Stimulated activated CD4-positive, alpha-beta T cell treated with anti-CD3 and anti-CD28 coated beads, Interleukin-4, amount 100 ng/mL, for 1 hour (primary cell): ENCODE data around the gene CABCOCO1.

Experiments
- DNase-seq: peaks from one replicate; pipeline ENCODE4 v3.0.0-alpha.2; 2020

CABCOCO1 gene

DNA sequence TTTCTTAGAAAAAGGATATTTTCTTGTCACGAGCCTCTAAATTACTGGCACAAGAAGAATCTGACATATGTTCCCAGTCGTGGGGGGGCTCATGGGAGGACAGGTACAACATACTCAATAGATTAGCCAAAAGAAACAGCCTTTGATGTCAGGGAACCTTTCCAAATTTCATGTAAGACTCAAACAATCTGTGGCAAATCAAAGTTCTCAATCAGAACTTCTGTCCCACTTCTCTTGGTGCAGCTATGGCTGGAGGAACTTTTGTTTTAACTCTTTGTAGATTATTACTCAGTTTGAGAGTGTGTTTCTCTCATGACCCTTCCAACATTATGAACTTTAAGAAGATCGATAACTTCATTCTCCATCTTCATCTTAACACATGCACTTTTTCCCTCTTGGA, 124.4 kb downstream of the CABCOCO1 start:
- no peak for DNase-seq

DNA sequence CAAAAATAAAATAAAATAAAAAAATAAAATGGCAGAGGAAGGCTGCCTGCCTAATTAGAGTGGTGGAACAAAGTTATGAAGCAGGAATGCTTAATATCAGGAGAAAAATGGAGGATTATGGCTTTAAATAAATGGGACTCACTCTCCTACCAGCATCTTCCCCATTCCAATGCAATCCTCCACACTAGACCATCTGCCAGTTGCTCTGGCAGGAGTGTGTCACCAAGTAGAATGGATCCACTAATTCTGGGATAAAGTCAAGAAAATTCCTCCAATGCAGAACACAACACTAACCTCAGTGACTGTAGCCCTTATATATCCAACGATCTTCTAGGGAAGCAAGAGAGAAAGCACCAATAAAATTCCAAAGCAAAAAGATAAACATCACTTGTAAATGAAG, 126.3 kb downstream of the CABCOCO1 start:
- no peak for DNase-seq

DNA sequence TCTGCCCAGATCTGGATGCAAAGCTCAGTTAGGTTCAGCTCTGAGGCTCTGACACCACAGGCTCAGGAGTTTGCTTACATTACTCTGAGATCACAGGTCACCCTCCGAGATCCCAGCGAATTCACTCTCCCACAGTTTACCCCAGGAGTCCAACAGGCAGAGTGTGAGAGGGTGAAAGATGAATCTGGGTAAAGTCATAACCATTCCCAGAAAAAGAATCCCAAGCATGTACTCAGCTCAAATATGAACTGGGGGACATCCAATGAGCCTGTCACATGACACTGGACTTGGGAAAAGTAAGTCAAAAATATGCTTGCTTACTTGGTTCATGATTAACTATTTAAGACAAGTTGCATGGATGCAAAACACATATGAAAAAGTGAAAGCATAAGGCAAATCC, 128.5 kb downstream of the CABCOCO1 start:
- no peak for DNase-seq

DNA sequence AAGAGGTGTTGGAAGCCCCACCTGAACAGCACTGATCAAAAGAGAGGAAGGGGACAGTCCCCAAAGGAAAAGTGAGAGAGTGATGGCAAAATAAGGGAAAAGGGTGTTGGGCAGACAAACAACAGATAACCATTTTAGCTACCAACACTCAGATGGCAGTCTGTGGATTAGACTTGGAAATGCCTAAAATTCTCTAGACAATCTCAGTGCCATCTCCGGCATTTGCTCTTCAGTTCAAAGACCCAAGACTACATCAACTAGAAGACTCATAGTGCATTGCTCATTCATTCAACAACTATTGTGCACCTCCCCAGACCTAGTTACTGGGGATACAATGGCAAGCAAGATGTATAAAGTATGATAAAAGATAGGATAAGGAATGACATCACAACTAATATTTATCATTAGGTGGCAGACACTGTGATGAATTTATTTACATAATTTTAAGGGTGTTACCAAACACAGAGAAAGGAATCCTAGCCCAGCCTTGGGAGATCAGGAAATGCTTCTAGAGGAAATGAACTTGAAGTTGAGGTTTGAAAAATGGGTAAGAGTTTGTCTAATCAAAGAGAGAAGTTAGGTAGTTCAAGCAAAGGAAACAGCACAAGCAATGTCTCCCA, 129.5 kb downstream of the CABCOCO1 start:
- no peak for DNase-seq

DNA sequence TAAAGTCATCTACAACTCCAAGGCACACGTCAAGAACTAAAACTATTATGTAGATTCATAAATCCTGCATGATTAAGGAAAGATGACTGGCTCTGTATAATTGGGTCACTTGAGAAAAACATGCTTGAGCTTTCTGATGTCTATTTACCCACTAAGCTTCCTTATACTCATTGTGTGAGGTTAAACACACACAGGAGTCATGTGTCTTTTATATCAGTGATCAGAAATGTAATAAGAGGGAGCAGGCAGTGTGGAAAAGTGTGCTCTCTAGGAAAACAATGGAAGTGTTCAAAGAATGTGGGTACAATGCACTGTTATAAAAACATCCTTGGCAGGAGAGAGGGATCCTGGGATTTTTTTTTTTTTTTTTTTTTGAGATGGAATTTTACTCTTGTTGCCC, 130.2 kb downstream of the CABCOCO1 start:
- no peak for DNase-seq

DNA sequence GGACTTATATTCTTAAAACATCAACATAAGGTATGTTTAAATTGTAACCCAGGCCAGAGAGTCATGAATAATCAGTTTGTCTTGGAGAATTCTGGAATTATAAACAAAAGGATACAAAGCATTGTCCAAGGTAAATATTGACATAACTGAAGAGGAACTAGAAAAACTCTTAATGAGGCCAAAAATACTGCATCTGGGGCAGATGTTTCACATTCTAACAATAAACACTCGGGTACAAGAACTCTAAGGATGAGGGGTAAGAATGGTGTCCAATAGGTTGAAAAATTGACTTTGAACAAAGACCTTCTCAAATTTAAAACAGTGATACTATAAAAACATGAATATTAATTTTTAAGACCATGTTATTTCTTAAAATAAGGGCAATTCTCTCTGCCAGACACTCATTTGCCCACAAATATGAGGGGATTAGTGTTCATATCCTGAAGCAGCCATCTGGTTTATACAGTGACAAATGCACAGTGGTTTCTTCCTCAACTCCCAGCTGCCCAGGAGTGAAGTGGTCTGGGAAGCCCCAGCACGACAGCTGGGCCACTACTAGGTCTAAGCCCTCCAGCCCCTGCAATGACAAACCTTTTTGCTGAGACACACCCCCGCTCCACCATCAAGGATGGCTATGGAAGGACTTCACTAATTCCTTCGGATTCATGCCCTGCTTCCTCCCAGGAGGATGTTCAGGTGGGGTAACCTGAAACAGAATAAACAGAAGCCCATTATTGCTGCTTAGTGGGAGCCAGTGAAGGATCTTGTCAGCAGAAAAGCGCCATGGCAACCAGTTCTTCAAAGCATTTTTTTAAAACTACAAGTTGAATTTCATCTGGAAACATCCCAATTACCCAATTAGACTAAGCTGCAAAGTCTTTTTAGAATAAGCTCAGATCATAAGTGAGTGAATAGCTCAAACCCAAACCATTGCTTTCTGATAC, 131.3 kb downstream of the CABCOCO1 start:
- no peak for DNase-seq

DNA sequence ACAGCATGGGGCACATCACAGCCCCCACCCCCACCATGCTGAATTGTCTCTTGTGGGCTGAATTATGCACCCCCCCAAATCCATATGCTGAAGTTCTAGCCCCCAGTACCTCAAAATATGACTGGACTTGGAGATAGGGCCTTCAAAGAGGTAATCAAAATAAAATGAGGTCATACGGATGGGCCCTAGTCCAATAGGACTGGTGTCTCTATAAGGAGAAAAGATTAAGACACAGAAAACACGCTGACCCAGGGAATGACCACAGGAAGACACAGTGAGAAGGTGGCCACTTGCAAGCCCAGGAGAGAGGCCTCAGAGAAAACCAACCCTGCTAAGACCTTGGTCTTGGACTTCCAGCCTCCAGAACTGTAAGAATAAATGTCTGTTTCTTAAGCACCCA, 132.4 kb downstream of the CABCOCO1 start:
- no peak for DNase-seq

DNA sequence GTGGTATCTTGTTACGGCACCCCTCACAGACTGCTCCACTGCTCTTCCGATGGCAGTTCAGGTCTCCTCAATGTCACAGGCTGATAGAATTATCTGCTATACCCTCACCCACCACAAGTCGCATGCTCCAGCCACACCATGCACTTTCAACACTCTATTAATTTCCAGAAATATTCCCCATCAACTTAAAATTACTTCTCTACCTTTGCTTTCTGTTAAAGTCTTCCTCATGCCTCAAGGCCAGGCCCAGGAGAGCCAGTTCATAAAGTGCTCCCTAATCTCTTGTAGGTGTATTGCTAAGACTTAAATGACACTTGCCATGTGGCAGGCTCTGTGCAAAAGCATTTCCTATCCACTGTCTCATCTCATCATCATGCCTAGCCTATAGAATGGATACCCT, 132.8 kb downstream of the CABCOCO1 start:
- DNase-seq = no peak

DNA sequence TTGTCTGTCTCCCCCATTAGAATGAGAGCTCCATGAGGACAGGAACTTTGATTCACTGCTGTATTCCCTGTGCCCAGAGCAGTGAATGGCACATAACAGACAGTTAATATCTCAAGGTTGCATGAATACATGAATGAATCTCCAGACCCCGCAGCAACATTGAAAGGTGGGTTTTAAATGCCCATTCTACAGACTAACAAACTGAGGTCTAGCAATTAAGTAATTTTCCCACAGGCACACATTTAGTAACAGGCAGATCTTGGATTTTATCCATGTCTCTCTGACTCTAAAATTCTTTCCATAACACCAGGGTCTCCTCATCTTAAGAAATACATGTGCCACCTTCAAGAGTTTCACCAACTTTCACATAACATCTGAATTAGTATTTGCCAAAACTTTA, 134.1 kb downstream of the CABCOCO1 start:
- no peak for DNase-seq

DNA sequence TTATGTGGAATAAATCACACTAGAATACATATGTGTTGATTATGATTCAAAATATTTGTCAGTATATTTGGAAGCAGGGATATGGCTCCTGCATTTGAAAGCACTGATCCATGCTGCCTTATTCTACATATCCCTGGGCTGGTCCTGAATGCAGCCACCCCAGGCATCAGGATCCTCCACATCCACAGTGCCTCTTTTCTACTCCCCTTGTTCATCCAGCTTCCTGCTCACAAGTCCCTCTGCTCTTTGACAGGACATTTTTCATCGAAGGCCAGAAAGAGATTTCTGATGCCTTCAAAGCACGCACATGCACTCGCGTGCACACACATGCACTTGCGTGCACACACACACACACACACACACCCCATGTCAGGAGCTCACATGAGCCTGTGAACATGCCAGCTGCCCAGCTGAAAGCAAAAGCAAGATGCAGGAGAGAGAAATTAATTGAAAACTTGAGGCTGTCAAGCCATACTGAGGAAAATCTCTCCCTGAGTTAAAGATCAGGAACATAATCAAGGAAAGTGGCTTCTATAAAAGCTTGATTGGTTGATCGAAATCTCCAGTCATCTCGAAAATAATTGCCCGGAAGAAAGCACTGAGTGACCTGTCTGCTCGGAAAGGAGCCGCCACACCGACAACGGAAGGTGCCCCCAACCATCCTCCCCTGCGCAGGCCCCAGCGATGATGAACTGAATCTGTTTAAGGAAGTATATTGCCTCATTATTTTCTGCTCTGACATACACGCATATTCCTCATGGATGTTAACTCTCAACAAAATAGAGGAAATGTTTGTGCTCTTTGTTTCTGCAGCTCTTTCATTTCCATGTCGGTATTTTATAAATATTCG, 134.8 kb downstream of the CABCOCO1 start:
- DNase-seq = no peak

DNA sequence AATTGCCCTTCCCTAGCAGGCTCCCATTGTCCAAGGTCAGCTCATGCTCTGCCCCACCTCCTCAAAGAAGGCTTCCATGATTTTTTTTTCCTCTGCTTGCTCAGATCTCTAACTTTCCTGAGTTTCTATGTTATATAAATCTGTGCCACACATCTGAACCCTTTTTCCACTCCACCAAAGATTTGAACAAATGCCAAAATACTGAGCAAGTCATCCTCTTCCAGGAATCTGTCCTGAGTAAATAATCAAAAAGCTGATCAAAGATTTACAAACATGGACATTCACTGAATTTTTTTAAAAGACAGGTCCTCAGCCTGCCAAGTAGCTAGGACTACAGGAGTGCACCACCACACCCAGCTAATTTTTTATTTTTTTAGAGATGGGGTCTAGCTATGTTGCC, 136.0 kb downstream of the CABCOCO1 start:
- no peak for DNase-seq

DNA sequence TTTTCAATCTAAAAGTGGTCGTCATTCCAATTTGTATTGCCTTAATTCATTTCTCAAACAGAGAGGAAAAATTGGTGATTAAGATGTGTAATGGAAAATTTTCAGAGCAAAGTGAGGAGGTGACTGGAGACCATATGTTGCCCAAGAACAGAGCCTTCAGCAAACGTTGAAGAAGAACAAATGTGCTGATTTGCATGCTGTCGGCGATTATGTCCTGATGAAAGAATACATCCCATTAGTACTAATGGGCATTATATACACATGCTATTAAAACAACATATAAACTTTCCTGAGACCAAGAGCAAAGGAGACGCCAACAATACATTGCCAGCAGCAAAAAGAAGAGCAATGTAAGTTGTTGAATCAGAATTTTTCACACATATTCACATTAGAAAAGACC, 138.8 kb downstream of the CABCOCO1 start:
- no peak for DNase-seq

DNA sequence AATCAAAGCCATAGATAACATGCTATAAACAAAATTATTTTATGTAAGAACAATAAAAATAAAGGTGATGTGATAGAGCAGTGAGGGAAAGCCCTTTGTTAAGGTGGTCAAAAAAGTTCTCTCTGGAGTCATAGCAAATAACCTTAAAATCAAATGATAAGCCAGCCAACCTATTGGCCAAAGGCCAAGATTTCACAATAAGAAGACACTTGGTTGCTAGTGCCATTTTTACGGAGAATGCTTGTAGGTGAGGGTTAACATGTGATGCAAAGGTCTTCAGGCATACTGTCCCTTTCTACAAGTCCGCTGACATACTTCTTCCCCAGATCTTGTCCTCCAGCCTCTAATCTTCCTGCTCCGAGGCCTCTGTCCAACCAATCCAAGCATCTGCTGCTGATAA, 140.5 kb downstream of the CABCOCO1 start:
- no peak for DNase-seq

DNA sequence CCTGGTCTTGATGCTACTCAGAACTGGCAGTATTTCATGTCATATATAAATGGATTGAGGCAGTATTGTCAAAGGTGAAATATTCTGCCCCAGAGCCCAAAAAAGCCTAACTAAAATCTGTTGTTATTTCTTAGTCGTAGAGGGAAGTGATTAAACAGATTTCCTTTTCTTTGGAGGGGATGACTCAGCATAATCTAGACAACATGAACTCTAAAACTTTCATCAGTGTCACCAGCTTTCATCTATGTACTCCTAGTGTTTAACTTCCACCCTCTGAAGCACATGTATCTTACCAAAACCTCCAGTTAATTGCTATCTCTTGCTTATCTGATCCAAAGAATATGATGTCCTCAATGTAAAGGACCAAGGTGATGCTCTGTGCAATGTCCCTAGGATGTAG, 141.7 kb downstream of the CABCOCO1 start:
- no peak for DNase-seq

DNA sequence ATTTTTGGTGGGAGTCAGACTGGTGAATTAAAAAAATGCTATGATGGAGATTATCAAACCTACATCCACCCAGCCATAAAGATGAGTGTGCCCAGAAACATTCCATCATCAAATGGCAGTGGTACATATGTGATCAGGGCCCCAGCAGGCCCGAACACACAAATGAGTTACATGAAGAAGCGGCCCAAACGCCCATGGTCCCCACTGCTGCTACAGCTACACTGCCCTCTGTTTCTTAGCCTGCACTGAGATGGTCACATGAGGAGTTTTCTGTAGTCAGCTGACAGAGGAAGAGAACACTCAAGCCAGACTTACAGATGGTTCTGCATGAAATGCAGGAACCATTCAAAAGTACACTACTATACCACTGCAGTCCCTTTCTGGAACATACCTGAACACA, 142.4 kb downstream of the CABCOCO1 start:
- no peak for DNase-seq

DNA sequence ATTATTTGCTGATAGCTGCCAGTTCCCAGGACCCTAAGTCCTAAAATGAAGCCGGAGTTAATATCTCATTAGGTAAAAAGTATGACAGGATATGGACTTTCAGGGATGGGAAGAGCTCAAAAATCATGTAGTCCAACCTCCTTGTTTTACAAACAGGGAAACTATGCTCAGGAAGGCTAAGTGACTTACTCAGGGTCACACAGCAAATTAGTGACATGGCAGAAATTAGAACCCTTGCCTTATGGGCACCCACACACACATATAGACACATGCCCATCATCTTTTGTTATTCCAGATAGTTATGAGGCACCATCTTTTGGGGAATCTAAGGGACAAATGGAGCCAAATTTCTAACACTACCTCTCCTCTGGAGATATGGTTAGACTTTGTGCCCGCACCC, 147.5 kb downstream of the CABCOCO1 start:
- no peak for DNase-seq

DNA sequence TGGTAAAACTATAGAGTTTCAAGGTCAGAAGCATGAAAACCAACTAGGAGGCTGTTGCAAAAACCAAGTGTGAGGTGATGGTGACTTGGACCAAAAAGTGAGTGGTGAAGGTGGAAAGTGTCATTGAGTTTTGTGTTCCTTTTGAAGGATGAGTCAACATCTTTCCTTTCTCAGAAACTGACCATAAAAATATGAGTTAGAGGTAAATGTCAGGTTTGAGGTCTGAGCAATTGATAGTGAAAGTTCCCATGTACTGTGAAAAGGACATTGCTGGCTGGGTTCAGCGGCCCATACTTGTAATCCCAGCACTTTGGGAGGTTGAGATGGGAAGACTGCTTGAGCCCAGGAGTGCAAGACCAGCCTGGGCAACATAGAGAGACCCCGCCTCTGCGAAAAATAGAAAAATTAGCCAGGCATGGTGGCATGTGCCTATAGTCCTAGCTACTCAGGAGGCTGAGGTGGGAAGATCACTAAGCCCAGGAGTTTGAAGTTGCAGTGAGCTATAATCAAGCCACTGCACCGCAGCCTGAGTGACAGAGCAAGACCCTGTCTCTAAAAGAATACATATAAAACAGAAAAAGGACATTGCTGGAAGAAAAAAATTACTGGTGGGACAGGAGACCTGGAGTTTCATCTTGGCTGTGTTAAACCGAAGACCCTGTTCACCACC, 149.5 kb downstream of the CABCOCO1 start:
- no peak for DNase-seq

DNA sequence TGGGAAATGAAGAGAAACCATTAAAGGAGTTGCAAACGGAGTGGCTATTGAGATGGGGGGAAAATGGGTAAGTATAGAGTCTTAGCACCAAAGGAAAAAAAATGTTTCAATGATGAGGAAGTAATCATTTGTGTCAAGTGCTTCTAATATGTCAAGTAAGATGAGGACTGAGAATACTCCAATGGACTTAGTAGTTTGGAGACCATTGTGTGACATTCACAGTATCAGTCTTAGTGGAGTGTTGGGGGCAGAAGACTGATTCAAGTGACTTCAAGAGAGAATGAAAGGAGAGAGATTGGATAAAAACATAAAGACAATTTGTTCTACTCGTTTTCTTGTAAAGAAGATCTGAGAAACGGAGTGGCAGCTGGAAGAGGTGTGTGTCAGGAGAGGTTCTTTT, 150.2 kb downstream of the CABCOCO1 start:
- no peak for DNase-seq

DNA sequence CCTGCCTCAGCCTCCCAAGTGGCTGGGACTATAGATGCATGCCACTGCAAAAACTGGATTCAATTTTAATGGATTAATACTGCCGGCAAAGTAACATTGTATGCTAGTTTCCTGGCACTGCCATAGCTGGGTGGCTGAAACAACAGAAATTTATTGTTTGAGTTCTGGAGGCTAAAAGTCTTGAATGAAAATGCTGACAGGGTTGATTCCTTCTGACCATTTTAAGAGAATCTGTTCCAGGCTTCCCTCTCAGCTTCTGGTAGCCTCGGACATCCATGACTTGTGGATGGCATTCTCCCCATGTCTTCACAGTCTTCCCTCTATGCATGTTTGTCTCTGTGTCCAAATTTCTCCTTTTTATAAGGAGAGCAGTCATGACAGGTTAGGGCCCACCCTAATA, 151.4 kb downstream of the CABCOCO1 start:
- no peak for DNase-seq

DNA sequence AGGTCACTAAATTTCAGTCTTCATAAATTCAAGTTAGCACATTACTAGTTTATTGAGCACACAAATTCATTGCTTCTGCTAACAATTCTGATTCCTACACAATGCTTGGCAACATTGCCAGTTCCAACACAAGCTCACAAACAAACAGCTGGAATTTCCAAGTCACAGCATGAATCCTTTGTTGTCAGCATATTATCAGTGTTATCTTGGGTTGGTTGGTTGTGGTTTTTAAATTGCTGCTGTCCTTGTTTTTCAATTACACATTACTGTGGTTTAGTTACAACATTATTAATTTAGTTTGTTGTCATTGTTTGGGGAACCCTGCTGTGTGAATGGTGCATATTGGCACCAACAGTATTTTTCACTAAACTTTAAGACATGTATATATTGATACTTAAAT, 152.8 kb downstream of the CABCOCO1 start:
- no peak for DNase-seq
